GM10248 (cell line): Measurements from ENCODE around the gene GPBAR1.
A peak's percentile ranks its signal among the peaks of the same experiment; 100 is the strongest.

Experiments
- CTCF ChIA-PET: fragments of 300-600 bp; sonication (Branson Sonifier 250); formaldehyde crosslinking; extraction: SDS; loops from one replicate; lab custom pipeline; 2021; ENCODE audit warnings: antibody characterized with exemption; lab: Yijun Ruan, JAX
- POLR2A ChIA-PET: fragments of 350-650 bp; sonication (Branson Sonifier 250); formaldehyde crosslinking; extraction: SDS; loops from one replicate; lab custom pipeline; 2020; ENCODE audit warnings: antibody characterized with exemption; lab: Yijun Ruan, JAX
- DNase-seq: peaks from one replicate; pipeline ENCODE4 v3.0.0; 2012; ENCODE audit errors: extremely low spot score
- TF ChIP-seq, protein P1 (sequence below): IDR thresholded peaks from 2 replicates; pipeline ENCODE4 v1.5.1; 2012; ENCODE audit warnings: mild to moderate bottlenecking, low read depth; ENCODE audit errors: extremely low read depth, missing control alignments, control extremely low read depth

Gene GPBAR1

DNA sequence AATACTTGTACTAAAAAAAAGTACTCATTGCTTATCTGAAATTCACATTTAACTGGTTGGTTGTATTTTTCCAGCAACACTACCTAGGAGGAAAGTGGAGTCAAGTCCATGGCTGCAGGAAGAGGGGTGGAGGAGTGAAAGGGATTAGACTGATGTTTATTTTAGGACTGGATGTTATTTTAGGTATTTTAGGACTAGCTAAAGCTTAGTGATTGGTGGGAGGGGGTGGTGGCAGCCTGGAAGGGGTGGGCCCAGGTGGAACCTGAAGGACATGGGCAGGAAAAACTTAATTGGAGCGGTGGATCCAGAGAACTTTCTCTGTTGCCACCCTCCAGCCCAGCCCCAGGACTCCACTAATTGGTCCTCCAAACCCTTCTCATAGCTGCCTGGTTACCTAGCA, 35.4 kb downstream of the GPBAR1 start:
- TF ChIP-seq, protein P1, sequence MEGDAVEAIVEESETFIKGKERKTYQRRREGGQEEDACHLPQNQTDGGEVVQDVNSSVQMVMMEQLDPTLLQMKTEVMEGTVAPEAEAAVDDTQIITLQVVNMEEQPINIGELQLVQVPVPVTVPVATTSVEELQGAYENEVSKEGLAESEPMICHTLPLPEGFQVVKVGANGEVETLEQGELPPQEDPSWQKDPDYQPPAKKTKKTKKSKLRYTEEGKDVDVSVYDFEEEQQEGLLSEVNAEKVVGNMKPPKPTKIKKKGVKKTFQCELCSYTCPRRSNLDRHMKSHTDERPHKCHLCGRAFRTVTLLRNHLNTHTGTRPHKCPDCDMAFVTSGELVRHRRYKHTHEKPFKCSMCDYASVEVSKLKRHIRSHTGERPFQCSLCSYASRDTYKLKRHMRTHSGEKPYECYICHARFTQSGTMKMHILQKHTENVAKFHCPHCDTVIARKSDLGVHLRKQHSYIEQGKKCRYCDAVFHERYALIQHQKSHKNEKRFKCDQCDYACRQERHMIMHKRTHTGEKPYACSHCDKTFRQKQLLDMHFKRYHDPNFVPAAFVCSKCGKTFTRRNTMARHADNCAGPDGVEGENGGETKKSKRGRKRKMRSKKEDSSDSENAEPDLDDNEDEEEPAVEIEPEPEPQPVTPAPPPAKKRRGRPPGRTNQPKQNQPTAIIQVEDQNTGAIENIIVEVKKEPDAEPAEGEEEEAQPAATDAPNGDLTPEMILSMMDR = no peak
- POLR2A ChIA-PET = no interaction called here
- DNase-seq = no peak
- CTCF ChIA-PET = interaction anchor here (0.8 to 5.5 kb wide), 8 partner anchors 9 to 64 kb away, joined by 3 to 22 read pairs (median 4); partner anchors contain the start of gene CATIP

DNA sequence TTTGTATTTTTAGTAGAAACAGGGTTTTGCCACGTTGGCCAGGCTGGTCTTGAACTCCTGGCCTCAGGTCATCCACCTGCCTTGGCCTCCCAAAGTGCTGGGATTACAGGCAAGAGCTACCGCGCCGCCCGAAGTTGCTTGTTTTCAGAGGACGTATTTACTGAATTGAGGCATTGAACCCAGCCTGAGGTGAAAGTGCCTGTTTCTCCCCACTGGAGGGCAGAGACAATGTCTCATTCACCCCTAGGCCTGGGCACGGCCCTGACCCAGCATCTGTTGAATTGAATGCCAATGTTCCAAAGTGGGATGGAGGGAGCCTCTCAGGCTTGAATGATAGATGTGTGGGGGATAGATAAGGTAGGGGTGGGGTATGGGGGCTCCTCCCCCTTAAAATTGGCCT, 36.0 kb downstream of the GPBAR1 start:
- ChIA-PET POLR2A (no interaction called here), CTCF (interaction anchor here (0.8 to 5.5 kb wide), 7 partner anchors 10 to 63 kb away, joined by 3 to 22 read pairs (median 5); partner anchors contain the start of gene CATIP)
- no peak for DNase-seq
- TF ChIP-seq, protein P1 = no peak

DNA sequence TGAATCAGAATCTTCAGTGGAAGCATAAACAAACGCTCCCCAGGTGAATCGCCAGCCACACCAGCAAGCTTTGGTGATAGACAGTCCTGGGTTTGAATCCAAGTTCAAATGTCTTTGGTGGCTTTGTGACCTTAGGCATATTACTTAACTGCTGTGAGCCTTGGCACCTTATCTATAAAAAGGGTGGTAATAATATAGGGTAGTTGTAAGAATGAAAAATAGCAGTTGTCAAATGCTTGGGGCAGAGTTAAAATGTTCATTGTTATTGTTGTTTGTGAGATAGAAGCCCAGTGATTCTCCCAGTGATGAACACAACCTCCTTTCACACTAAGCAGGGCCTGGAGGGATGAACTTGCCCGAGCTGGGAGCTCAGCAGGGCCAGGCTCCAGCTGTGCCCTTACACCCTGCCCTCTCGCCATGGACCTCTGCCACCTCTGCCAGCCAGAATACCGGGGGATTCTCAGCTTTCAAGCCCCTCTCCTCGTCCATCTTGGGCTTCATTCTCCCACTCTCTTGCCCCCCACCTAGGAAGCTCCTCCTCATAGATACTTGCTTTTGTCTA, 37.6 kb downstream of the GPBAR1 start:
- ChIA-PET POLR2A (no interaction called here), CTCF (interaction anchor here (0.8 to 5.5 kb wide), 7 partner anchors 9 to 111 kb away, joined by 3 to 30 read pairs (median 4); partner anchors contain the start of gene CATIP)
- DNase-seq = no peak
- TF ChIP-seq, protein P1 = no peak

DNA sequence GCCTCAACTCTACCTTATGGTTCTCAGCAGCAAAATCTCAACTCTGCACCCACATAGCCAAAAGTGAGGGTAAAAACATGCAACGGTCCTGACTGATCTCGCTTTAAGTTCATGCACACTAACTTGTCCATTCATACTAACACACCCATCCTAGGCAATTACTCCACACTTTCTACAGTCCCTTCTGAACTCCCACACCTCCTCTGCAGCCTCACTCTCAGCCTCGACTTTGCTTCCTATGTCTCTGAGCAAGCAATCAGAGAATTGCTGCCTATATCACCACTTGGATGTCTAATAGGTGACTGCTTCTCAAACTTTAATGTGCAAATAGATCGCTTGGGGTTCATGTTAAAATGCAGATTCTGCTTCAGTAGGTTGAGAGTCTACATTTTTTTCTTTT, 39.3 kb downstream of the GPBAR1 start:
- TF ChIP-seq, protein P1 = no peak
- no peak for DNase-seq
- ChIA-PET CTCF (interaction anchor here (1.0 to 5.5 kb wide), 7 partner anchors 7 to 96 kb away, joined by 3 to 30 read pairs (median 6); partner anchors contain the start of gene CATIP), POLR2A (interaction anchor here (0.6 kb wide), 1 partner anchor 40 kb away, joined by 4 read pairs; no protein-coding TSS in a partner anchor)

DNA sequence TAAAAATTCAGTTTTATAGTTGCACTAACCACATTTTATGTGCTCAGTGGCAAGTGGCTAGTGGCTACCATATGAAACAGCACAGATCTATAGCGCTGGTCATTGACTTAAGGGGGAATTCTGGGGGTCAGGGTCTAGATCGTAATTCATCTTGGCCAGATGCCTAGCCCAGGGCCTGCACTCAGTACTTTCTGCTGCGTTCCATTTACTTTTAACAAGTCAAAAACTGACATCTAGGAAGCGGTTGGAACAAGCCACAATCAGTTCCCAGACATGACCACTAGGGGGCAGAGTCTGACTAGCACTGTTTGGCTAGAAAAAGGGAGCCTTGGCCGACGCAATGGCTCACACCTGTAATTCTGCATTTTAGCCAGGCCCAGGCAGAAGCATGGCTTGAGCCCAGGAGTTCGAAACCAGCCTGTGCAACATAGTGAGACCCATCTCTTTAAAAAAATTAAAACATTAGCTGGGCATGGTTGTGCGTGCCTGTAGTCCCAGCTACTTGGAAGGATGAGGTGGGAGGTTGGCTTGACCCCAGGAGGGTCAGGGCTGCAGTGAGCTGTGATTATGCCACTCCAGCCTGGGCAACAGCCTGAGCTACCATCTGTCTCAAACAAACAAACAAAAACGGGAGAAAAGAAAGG, 40.5 kb downstream of the GPBAR1 start:
- TF ChIP-seq, protein P1 = peak; percentile 91
- POLR2A ChIA-PET = interaction anchor here (0.6 kb wide), 1 partner anchor 60 kb away, joined by 3 read pairs; no protein-coding TSS in a partner anchor
- CTCF ChIA-PET = interaction anchor here (0.7 to 4.4 kb wide), 38 partner anchors 8 to 609 kb away, joined by 3 to 76 read pairs (median 4); partner anchors contain the start of genes AAMP, CATIP, PNKD and TMBIM1
- peak; percentile 76 for DNase-seq

DNA sequence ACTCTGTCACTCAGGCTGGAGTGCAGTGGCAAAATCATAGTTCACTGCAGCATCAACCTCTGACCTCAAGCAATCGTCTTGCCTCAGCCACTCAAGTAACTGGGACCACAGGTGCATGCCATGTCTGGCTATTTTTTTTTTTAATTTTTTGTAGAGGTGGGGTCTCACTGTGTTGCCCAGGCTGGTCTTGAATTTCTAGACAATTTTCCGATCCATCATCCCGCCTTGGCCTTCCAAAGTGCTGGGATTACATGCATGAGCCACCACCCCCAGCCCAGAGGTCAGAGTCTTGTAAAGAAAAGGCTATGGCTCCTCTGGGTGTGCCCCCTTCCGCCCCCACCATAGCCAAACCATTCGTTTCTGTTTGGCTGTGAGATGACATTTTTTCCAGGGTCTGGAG, 44.6 kb downstream of the GPBAR1 start:
- no peak for DNase-seq
- CTCF ChIA-PET = interaction anchor here (1.5 to 4.4 kb wide), 3 partner anchors 12 to 52 kb away, joined by 4 to 76 read pairs (median 5); partner anchors contain the start of gene CATIP
- TF ChIP-seq, protein P1 = no peak
- POLR2A ChIA-PET = no interaction called here
